NCI-H1105 treated with DMSO at 0.1 percent for 48 hours (cell line): ENCODE data around the gene DSTN.

Source experiments
- DNase-seq: peaks from one replicate; lab custom pipeline; 2025; lab: John Stamatoyannopoulos, UW

Gene DSTN

GRCh38 chr20:17549131-17549530, 20.7 kb upstream of the DSTN start:
- no peak for DNase-seq

- no peak for DNase-seq
Measured at GRCh38 chr20:17555106-17555505, 14.8 kb upstream of the DSTN start.

- peak; percentile 94 for DNase-seq
Measured at GRCh38 chr20:17556837-17557674, 12.8 kb upstream of the DSTN start.

- DNase-seq: peak; percentile 22
Measured at GRCh38 chr20:17557675-17558006, 12.2 kb upstream of the DSTN start.

- no peak for DNase-seq
Measured at GRCh38 chr20:17558154-17558940, 11.5 kb upstream of the DSTN start.

- no peak for DNase-seq
Measured at GRCh38 chr20:17558941-17559304, 11.0 kb upstream of the DSTN start.

- DNase-seq: no peak
Measured at GRCh38 chr20:17559338-17559737, 10.5 kb upstream of the DSTN start.

GRCh38 chr20:17560344-17561074, 9.4 kb upstream of the DSTN start:
- no peak for DNase-seq

GRCh38 chr20:17562804-17563305, 7.0 kb upstream of the DSTN start:
- DNase-seq: no peak

- no peak for DNase-seq
Measured at GRCh38 chr20:17565169-17565845, 4.6 kb upstream of the DSTN start.

- no peak for DNase-seq
Measured at GRCh38 chr20:17566345-17566744, 3.5 kb upstream of the DSTN start.

- DNase-seq: no peak
Measured at GRCh38 chr20:17568045-17568788, 1.7 kb upstream of the DSTN start.

GRCh38 chr20:17568972-17569521, 828 bp upstream of the DSTN start:
- DNase-seq: peak; percentile 62

GRCh38 chr20:17570347-17571152, 675 bp downstream of the DSTN start:
- DNase-seq: peak; percentile 58

- no peak for DNase-seq
Measured at GRCh38 chr20:17571153-17571527, 1.3 kb downstream of the DSTN start.

GRCh38 chr20:17572034-17572638, 2.3 kb downstream of the DSTN start:
- DNase-seq: peak; percentile 75

- no peak for DNase-seq
Measured at GRCh38 chr20:17573463-17573862, 3.6 kb downstream of the DSTN start.

- DNase-seq: no peak
Measured at GRCh38 chr20:17576215-17576614, 6.3 kb downstream of the DSTN start.

- DNase-seq: no peak
Measured at GRCh38 chr20:17579369-17580039, 9.6 kb downstream of the DSTN start.
